NCI-H146 (cell line): Measurements from ENCODE around the gene RHOU.

ENCODE experiments used
- DNase-seq: peaks from one replicate; lab custom pipeline; 2025; lab: John Stamatoyannopoulos, UW

RHOU gene

DNA sequence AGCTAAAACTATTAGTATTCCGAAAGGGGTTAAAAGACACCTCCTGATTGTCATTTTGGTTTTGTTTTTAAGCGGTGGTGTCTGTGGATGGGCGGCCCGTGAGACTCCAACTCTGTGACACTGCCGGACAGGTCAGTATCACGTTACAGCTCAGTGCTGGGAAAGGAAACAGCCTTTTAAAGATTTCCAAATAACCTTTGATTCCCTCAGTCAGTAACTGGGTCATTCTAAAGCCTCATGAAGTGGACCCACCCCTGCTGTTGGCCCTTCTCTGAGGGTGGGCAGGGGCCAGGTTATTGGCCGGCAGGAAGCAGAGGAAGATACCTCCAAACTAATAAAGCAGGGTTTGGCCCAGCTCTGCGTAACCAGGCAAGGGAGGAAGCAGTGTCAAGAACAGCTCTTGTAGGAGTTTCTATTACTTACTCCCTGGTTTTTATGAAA, 2.3 kb downstream of the RHOU start:
- no peak for DNase-seq

DNA sequence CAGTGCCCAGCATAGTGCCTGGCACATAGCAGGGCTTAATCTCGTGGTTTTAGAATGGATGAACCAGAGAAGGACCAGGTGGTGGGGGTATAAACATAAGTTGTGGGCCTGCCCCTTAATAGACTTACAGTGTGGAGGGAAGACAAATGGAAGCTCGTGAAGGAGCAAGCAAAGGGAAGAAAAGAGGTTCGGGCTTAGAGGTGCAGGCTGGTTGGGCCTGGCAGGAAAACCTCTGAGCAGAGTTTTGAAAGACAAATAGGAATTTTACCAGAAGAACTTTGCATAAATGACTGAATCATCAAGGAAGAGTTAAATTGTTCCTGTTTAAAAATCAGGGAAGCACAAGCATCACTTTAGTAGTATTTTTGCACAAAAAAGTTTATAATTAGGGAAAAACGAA, 4.5 kb downstream of the RHOU start:
- DNase-seq: no peak

DNA sequence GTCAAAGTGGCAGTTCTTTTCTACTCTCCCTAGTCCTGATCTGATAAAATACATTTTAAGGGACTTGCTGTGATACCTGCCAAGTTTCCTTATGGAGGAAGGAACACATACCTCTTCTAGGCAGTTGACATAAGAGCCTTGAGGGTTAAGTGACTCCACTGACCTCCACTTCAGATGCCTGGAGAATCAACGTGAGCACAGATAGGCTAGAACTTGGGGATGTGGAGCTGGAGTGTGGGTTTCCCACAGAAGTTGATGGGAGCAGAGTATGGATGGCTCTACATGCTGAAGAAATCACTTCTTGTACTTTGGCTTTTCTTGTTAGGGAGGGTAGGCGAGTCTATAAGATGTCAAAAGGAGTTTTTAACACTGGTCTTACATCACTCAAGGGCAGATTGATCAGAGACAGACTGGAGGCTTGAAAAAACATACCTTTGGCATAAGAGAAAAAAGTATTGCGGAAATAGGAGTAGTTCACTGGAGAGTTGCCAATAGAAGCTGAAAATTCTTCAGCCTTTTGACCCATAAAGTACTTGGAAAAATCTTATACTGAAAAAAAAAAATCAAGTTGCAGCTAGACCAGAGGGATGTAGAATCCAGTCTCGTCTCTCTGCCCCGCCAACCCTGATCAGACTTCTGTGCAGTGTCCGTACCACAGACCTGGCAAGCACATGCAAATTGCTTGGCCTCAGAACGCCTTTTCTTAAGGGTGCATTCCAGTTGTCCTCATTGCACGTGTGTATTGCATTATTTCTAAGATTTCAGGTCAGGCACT, 5.5 kb downstream of the RHOU start:
- DNase-seq: no peak

DNA sequence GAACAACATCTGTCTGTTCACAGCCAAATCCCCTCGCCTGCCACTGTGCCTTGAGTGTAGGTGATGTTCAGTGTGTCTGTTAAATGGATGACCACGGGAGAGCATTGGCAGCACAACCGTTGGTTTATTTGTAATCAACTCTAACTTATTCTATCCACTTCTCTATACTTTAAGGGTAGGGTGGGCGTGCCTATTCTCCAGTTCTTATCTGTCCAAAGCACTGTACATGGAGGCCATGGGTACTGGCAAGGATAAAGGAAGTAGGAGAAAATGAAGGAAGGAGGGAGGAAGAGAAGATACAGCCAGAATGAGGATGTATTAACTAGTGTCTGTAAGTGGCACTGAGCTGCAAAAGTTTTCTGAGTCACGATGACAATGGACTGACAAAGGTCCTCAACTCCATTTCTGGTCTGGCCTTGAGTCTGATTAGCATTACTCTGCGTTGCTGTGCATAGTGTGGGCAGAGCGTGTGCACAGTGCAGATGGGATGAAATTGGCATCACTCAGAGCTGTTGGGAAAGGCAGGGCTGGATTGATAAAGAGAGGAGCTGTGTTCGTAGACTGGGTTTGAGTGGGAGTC, 7.1 kb downstream of the RHOU start:
- DNase-seq: no peak

DNA sequence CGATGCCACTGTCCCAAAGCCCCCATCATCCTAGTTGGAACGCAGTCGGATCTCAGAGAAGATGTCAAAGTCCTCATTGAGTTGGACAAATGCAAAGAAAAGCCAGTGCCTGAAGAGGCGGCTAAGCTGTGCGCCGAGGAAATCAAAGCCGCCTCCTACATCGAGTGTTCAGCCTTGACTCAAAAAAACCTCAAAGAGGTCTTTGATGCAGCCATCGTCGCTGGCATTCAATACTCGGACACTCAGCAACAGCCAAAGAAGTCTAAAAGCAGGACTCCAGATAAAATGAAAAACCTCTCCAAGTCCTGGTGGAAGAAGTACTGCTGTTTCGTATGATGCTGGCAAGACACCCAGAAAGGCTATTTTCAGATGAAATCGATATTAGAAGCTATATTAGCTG, 8.1 kb downstream of the RHOU start:
- no peak for DNase-seq

DNA sequence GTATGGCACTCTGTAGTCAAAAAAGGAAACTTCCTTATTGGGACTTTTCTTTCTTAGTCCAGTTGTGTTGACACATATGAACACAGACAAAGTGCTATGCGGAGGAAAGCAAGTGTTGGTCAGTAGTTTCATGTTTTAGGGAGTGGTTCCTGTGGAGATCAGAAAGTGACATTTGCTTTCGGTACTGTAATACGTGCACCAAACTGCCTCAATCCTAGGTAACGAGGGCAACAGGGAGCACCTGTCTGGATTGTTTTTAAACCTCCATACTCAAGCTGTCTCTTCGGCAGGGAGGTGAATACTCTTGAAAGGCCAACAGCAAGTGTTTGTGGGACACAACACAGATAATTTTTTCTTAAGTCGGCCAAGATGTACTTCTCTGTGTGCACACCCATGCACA, 9.1 kb downstream of the RHOU start:
- no peak for DNase-seq

DNA sequence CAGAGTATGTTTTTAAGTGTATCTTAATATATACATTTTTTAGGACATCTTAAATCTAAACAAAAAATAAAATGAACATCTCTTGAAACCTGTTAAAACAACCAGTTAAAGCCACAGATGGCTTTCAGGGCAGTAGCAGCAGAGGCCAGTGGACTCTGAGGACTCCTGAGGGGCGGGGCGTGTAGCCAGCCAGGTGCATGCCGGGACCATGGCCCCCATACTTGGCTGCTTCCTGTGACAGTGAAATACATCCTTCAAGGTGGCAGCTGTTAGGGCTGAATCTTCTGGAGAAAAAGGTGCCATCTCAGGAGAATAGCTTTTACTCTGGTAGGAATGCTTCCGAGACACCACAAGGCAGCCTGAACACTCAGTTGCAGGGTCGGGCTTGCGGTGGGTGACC, 9.6 kb downstream of the RHOU start:
- no peak for DNase-seq

DNA sequence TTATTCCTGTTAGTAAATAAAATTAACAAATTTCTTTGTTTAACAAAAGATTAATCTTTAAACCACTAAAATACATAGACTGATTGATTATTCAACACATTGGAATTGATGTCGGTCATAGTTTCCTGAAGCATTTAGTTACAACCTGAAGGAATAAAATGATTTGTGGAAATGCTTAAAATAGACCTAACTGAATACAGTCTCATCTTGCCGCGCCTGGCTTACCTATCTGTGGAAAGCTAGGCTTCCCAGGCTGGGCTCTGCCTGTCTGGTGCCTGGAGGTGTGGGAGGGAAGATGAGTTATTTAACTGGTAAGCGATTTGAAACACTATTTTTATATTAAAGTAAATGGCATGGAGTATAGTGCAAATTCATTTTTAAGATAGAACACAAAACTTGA, 10.2 kb downstream of the RHOU start:
- no peak for DNase-seq

DNA sequence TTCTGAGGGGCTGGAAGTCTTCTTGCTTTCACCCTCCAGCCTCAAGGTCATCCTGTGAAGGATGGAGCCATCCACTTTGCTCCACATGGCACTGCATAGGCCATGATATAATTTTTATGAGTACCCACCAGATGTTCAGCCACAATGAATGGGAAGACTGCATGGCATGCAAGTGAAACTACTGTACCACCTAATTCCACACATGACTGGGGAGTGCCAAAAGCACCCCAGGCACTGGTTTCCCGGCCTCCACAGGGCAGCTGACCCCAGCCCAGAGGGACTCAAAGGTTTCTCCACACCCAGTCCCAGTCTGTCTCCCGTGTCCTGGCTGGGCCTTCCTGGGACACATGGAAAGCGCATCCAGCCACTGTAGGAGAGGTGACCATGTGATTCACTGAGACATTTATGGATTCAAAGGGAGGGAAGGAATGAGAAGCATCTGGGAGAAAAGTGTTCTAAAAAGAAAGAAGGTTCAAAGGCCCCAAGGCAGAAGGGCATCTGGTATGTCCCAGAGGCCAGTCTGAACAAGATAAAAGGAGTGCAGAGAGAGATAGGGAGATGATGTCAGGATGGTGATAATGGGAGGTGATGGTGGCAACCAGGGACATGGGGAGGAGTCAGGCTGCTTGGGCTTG, 12.1 kb downstream of the RHOU start:
- no peak for DNase-seq

DNA sequence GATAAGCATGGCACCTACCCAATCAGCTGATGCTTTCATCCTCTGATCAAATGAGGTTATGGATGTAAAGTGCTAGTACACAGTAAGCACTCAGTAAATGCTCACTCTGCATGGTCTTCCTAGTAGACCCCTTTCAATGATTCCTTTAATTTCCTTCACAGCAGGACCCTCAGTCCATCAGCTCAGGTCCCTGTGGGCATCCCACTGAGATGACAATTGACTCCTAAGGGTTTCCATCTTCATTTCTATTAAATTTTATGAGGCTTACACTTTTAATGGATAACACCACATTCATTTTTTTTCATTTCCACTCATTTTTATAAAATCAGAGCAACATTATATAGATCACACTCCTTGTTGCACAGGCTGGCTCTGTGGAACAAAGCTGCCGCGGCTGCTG, 12.8 kb downstream of the RHOU start:
- no peak for DNase-seq

DNA sequence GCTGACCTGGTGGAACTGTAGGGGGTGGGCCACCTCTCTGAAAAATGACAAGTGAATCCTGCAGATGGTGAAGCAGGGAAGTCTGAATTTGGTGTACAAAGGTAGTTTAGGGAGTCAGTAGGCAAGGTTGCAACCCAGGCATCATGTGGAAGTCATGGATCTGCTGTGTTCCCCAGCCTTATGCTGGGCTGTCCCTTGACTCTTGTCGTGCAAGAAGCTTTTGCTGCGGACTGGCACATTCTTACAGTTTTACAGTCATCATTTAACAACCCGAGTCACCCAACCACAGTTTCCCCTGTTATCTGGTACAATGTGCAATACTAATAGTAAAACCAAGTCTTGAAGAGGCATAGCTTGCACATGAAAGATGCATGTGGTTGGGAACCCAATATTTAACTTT, 13.2 kb downstream of the RHOU start:
- no peak for DNase-seq

DNA sequence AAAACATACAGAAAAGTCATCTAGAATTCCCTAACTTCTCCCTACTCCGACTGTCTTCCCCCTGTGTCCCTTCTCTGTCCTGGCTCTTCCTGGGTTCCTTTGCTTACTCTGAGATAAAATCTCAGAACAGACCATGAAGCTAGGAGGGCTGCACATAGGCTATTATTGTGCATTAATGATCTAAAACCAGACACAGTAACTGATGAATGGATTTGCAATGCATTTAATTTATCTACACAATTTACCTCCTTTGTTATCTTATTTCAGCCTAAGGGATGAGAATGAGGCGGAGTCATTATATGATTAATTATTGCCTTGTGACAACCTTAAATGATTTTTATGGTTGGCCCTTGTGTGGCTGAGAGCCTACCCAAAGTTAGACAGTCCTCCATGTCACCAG, 14.5 kb downstream of the RHOU start:
- DNase-seq: no peak

DNA sequence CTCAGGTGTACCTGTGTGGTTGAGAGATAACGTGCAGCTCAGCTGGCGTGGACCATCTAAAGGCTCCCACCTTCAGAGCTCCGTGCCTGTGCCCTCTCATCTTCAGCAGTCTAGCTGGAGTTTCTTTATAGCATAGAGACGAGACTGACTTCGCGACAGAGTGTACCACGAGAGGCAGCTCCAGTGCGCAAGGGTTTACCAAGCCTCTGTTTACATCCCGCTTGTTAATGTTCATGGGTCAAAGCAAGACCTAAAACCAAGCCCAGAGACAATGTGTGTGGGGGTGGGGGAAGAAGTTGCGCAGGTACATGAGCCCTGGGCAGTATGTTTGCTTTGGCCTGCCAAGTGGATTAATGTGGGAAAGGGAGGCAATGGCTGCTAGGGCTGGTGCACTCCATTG, 15.6 kb downstream of the RHOU start:
- DNase-seq: no peak

DNA sequence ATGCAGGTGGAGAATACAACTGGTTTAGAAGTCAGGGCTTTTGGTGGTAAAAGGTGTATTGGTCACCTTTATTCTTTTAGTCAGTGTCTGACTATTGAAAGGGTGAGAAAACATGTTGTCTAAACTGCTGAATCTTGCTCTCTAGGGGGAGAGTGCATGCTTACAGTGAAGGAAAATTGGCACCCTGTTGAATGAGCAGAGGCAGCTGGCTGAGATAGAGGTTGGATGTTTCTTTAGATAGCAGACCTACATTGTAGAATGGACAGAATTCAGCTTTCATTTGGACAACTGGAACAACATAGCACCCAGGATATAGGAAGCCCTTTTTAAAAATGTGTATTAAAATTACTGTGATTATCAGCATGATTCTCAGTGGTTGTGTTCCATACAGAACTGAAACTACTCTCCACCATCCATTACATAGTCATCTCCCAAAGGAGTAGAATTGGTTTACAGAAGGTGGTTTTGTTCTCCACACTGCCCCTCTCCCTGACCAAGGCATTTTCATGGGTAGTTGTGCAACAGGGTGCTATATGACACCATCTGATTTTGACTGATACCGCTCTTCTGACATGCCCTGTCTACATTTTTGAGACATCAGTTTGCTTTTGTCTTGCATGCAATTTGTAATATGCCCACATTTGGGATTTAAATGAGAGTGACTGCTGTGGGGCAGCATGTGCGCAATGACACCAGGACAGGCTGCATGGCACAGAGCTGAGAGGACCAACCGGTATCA, 16.2 kb downstream of the RHOU start:
- DNase-seq: no peak

DNA sequence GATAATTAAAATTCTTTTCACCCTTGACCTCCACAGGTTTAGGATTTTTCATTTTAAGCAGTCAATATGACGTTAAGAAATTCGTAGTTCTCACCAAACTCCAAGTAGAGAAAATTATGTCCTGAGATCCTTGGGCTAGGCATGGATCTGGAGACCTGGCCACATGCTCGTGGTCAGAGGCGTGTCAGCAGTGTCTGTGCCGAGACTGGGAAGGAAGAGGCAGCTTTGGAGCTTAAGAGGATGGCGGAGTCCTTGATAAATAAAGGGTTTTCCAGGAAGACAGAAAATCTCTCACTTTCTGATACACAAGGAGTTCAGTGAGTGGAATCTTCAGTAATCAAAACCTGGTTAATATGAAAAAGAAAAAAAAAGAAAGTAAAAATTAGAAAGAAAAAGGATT, 17.0 kb downstream of the RHOU start:
- no peak for DNase-seq

DNA sequence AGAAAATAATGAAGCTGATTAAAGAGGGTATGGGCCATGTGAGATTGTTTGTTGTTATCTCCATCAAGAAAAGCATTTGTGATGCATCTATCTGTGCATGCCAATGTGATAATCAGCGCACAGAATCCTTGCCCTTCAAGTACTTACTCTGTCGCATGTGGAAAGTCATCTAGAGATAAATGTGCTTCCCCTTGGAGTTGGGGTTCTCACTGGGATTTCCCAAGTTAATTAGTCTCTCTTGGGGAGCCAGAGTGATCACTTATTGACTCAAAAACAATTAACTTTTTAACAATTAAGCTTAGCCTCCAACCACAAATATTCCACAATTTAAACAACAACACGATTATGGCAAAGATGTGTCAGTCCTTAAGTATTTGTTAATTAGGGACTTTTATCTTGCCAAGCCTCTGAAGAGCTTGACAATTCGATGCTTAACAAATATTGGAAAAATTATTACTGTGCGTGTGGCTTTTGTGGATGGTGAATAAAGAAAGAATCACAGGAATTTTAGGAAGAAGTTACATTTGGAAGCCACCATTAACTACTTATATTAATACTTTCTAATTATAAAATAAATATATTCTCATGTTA, 17.5 kb downstream of the RHOU start:
- no peak for DNase-seq

DNA sequence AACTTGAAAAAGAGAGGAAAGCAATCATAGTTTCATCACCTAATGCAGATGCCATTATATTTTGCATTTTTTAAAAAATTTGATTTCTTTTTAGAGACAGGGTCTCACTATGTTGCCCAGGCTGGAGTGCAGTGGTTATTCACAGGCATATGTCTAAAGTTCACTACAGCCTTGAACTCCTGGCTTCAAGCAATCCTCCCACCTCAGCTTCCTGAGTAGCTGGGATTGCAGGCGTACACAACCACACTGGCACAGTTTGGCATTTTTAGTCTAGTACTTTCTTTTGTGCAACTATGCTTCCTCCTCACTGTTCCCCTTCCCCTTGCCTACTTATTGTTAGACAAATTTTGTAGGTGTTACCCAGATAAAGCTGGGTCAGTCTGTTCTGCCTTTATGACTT, 18.0 kb downstream of the RHOU start:
- no peak for DNase-seq

DNA sequence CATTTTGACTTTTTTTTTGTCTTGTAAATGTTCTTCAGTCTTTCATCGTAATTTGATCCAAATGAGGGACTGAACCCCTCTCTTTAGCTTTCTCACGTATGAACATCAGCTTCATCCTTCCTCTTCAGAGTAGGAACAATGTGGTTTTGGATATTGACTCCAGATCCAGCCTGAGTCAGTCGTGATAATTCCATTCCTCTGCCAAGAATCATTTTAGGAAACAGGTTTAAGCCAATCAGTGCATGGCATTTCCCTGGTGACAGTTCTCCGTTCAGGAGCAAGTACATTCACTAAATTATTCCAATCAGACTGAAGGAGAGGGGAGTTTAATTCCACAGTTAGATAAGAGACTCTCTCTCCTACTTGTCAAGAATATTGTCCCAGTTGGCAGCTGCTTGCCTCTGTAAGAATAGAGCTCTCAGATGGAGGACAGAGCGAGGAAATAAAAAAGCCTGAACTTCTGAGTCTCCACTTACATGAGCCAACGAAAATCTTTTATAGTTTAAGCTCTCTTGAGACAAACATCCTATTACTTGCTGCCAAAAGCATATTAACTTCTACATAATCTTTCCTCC, 18.6 kb downstream of the RHOU start:
- no peak for DNase-seq

DNA sequence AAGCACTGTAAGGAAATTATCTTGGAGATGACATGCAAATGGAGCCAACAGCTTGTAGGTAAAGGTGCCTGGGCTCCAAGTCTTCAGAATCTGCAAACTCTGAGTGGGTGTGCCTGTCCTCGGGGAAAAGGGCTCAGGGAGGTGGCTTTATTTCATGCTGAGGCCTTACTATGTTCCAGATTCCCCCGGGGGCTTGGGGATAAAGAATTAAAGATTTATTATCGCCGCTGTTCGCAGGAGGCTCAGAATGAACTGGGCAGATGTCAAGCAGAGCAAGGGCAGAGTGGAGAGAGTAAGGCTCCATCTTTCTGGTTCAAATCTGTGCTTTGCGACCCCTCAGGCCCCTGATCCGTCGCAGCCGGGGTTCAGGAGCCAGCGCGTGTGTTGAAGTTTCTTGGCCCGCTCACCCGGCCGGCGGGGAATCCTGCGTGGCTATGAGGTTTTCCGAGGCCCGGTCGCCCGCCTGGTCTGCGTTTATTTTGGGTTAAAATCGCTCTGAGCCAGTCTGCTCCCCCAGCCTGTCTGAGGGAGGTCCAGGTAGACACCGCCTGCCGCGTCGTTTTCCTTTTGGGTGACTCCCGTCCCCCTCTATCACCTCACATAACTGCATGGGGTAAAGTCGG, 19.5 kb downstream of the RHOU start:
- no peak for DNase-seq

DNA sequence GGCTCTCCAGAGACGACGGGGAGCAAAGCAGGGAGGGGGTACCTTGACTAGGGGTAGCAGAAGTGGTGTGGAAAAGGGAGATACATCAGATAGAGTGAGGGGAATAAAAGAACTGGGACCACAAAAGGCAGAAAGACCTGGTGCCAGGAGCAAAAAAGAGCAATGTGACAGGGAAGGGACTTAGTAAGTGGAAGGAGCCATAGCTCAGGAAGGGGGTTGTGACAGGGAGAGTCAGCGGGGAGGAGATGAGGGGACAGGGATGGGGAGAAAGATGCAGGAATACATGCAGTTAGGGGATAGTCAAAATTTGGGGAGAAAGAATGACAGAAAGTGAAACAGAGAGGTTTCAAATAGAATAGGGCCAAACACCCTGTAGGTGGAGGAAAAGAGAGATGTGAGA, 20.5 kb downstream of the RHOU start:
- no peak for DNase-seq

DNA sequence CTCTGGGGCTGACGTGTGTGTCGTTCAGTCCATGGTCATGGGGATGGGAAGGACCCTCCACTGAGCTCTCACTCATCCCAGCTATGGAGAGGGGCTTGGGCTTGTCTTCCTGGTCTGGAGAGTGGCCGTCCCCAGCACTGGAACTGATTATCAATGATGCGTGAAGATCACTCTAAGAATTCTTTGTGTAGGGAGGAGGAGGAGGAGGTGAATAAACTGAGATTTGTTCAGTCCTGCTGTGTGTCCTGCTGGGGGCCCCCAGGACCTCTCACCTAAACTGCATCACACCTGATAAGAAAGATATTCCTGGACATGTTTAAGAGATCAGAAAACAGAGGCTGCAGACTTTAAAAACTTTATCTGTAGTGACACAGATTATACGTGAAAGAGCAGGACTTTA, 21.2 kb downstream of the RHOU start:
- DNase-seq: no peak

DNA sequence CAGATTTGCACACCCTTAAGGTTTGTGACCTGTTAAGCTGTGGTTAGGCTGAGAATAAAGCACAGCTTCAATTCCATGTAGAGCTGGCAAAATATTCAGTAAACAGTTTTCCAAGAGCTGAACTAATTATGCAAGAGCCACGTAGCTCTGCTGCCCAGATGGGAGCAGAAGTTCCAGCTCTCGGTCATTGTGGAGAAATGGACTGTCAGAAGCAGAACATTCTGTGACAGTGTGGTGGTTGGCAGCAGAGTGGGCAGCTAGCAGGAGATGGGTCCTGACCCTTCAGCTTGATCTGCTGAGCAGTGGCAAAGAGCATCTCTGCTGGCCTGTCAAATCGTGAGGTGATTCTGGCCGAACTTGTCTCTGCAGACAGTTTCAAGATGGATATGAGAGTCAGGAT, 23.2 kb downstream of the RHOU start:
- no peak for DNase-seq
